KBM-7 (cell line): ENCODE measurements around the gene CLEC2L.

Experiments
- DNase-seq: peaks from one replicate; pipeline ENCODE4 v3.0.0-alpha.2; 2015
- in situ Hi-C: fragments of 300-500 bp; cut with MboI; formaldehyde crosslinking; loops from 2 replicates; pipeline ENCODE4 v1.14.3; 2020; ENCODE audit warnings: low sequenced_read_pairs, low pct_unique_long_range_greater_than_20kb, mixed read lengths

Gene CLEC2L

GRCh38 chr7:139592801-139593461 lies 69.4 kb downstream of the CLEC2L start:
- no peak for DNase-seq
- in situ Hi-C loops = no loop called here

GRCh38 chr7:139594090-139594489 lies 70.6 kb downstream of the CLEC2L start:
- no peak for DNase-seq
- in situ Hi-C loops = no loop called here
